ENCODE data around the gene ERICH3.
"Not testable (repeated sequence)": the region's sequence is repeated elsewhere in the genome, so short reads cannot be mapped to it uniquely, and the experiment has no call there.

Gene ERICH3

GRCh38 chr1:74681001-74681400 is 7.4 kb upstream of the ERICH3 start:
- DNase-seq: no peak

GRCh38 chr1:74679811-74680210 is 6.2 kb upstream of the ERICH3 start:
- no peak for DNase-seq

- DNase-seq: no peak
These were observed 4.3 kb upstream of the ERICH3 start for GRCh38 chr1:74677926-74678325.

GRCh38 chr1:74674278-74675048 is 871 bp upstream of the ERICH3 start:
- DNase-seq: no peak

GRCh38 chr1:74670866-74671265 is 2.7 kb downstream of the ERICH3 start:
- not testable (repeated sequence) for DNase-seq

GRCh38 chr1:74654708-74655107 is 18.9 kb downstream of the ERICH3 start:
- DNase-seq: no peak

- DNase-seq: peak in 1 of 2 donors; percentile 33
These were observed 20.9 kb downstream of the ERICH3 start for GRCh38 chr1:74652711-74653139.

- no peak for DNase-seq
These were observed 23.0 kb downstream of the ERICH3 start for GRCh38 chr1:74650561-74650960.

GRCh38 chr1:74641876-74642275 is 31.7 kb downstream of the ERICH3 start:
- DNase-seq: no peak

GRCh38 chr1:74641161-74641560 is 32.4 kb downstream of the ERICH3 start:
- no peak for DNase-seq

- no peak for DNase-seq
These were observed 36.3 kb downstream of the ERICH3 start for GRCh38 chr1:74637296-74637695.

- DNase-seq: no peak
These were observed 44.3 kb downstream of the ERICH3 start for GRCh38 chr1:74629283-74629682.

GRCh38 chr1:74623716-74624115 is 49.9 kb downstream of the ERICH3 start:
- DNase-seq: no peak

GRCh38 chr1:74620242-74620641 is 53.4 kb downstream of the ERICH3 start:
- no peak for DNase-seq

GRCh38 chr1:74618974-74619373 is 54.6 kb downstream of the ERICH3 start:
- DNase-seq: no peak

- no peak for DNase-seq
These were observed 59.7 kb downstream of the ERICH3 start for GRCh38 chr1:74613894-74614293.

- DNase-seq: no peak
These were observed 61.7 kb downstream of the ERICH3 start for GRCh38 chr1:74611887-74612286.

GRCh38 chr1:74610961-74611360 is 62.6 kb downstream of the ERICH3 start:
- no peak for DNase-seq

- DNase-seq: no peak
These were observed 63.7 kb downstream of the ERICH3 start for GRCh38 chr1:74609810-74610371.

- no peak for DNase-seq
These were observed 76.9 kb downstream of the ERICH3 start for GRCh38 chr1:74596717-74597116.

GRCh38 chr1:74593887-74594866 is 79.4 kb downstream of the ERICH3 start:
- DNase-seq: no peak

GRCh38 chr1:74592580-74593355 is 80.8 kb downstream of the ERICH3 start:
- no peak for DNase-seq

GRCh38 chr1:74591949-74592348 is 81.6 kb downstream of the ERICH3 start:
- DNase-seq: no peak

All from CD4-positive, alpha-beta T cell treated with Interleukin-4 for 1 hour (primary cell).